Measurements from ENCODE around the gene TBPL2.
"Not testable (repeated sequence)": the region's sequence is repeated elsewhere in the genome, so short reads cannot be mapped to it uniquely, and the experiment has no call there.

TBPL2 gene

DNA sequence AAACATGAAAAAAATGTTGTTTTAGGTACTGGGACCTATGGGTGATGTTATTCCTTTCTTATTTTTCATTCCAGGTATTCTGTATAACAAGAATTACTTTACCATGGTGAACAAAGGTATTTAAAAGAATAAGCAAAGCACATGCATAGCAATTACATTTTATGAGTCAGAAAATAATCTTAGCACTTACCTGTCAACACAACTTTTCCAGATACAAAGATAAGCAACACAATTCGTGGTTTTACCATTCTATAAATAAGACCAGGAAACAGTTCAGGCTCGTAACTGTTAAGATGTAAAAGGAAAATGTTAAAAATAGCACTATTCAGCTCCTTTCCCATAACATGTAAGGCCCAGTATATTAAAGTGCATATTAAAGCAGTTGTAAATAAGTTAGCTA is 16.4 kb downstream of the TBPL2 start:
- Histone ChIP-seq H3K4me3 (no peak overlapping the region), H3K27ac (no peak overlapping the region)
- TF ChIP-seq, protein P1, sequence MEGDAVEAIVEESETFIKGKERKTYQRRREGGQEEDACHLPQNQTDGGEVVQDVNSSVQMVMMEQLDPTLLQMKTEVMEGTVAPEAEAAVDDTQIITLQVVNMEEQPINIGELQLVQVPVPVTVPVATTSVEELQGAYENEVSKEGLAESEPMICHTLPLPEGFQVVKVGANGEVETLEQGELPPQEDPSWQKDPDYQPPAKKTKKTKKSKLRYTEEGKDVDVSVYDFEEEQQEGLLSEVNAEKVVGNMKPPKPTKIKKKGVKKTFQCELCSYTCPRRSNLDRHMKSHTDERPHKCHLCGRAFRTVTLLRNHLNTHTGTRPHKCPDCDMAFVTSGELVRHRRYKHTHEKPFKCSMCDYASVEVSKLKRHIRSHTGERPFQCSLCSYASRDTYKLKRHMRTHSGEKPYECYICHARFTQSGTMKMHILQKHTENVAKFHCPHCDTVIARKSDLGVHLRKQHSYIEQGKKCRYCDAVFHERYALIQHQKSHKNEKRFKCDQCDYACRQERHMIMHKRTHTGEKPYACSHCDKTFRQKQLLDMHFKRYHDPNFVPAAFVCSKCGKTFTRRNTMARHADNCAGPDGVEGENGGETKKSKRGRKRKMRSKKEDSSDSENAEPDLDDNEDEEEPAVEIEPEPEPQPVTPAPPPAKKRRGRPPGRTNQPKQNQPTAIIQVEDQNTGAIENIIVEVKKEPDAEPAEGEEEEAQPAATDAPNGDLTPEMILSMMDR (IDR thresholded peaks at IDR 0.05), result no peak
- no peak for DNase-seq (ENCODE audit: low spot score)

DNA sequence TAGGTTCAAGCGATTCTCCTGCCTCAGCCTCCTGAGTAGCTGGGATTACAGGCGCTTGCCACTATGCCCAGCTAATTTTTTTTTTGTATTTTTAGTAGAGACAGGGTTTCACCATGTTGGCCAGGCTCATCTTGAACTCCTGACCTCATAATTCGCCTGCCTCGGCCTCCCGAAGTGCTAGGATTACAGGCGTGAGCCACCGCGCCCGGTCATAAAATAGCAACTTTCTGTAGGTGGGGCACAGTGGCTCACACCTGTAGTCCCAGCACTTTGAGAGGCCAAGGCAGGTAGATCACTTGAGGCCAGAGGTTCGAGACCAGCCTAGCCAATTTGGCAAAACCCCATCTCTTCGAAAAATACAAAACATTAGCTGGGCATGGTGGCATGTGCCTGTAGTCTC is 18.1 kb downstream of the TBPL2 start:
- not testable (repeated sequence) for DNase-seq (ENCODE audit: low spot score); H3K27ac ChIP-seq; H3K4me3 ChIP-seq

DNA sequence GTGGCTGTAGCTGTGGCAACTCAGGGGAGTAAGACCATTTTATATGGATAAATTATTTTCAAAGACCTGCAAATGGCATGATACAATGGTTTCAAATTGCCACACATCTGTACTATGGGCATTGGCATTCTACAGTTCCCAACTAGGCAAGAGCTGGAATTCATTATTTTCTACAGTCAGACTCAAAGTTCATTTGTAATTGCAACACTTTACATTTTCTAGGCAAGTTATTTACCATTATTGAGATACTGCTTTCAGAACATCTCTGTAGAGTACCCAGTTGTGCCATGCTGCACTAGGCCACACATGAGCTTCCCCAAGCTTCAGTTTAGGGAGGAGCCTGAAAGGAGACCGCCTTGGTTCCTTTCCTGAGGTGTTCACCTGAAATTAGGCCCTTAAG is 20.8 kb downstream of the TBPL2 start:
- no peak for DNase-seq (ENCODE audit: low spot score)
- no peak overlapping the region for H3K27ac ChIP-seq
- TF ChIP-seq, protein P1 (IDR thresholded peaks at IDR 0.05), result no peak
- H3K4me3 ChIP-seq, result no peak overlapping the region

DNA sequence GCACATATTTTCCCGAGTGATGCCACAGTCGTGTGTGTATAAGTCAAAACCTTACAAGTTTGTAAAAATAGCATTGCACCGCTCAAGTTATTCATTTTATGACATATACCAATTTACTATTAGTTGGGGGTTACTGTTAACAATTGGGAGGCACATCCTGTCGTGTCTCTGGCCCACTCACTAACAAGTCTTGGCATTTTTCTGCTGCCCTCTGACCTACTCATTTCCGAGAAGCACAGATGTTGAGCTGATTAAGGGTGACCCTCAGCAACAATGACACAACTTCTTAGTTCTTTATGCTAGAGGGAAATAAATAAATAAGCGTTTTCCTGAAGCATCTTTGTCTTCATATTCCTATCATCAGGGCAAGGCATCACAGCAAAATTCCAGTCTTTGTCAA is 22.0 kb downstream of the TBPL2 start:
- no peak overlapping the region for H3K4me3 ChIP-seq
- no peak for DNase-seq (ENCODE audit: low spot score)
- H3K27ac ChIP-seq, result no peak overlapping the region
- TF ChIP-seq, protein P1 (IDR thresholded peaks at IDR 0.05), result no peak

DNA sequence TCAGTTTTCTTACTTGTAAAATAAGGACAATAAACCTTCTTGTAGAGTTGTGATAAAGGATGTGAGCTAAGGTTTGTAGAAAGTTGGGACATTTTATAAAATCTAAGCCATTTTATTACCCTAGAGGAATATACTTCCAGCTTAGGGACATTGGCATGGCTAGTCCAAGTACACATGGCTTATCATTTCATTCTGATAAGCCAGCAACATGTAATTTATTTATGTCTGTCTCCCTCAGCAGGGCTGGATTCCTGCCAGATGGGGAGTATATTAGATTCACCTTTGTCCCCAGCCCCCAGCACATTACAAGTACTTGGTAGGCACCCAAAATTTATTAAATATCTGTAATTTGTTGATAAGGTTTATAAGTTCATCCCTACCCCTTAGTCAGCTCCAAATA is 22.5 kb downstream of the TBPL2 start:
- TF ChIP-seq, protein P1 (IDR thresholded peaks at IDR 0.05), result no peak
- DNase-seq (ENCODE audit: low spot score), result no peak
- no peak overlapping the region for H3K27ac ChIP-seq
- no peak overlapping the region for H3K4me3 ChIP-seq

DNA sequence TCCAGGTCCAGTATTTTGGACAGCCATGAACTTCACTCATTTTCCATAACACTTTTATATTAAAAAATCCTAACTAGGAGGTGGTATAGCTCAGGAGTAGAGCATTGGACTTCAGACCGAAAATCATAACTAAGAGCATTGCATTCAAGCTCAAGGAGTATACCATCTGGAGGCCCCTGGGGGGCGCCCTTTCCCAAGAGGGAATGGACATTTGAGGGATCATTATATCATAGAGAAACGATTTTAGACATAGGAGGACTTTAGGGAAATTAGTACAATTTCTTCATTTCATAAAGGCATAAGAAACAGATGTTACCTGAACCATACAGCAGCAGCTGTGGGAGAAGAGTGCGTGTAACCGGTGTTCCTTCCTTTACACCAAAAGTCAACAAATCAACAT is 23.6 kb downstream of the TBPL2 start:
- Histone ChIP-seq H3K27ac (no peak overlapping the region), H3K4me3 (no peak overlapping the region)
- TF ChIP-seq, protein P1 (IDR thresholded peaks at IDR 0.05), result no peak
- DNase-seq (ENCODE audit: low spot score), result no peak

DNA sequence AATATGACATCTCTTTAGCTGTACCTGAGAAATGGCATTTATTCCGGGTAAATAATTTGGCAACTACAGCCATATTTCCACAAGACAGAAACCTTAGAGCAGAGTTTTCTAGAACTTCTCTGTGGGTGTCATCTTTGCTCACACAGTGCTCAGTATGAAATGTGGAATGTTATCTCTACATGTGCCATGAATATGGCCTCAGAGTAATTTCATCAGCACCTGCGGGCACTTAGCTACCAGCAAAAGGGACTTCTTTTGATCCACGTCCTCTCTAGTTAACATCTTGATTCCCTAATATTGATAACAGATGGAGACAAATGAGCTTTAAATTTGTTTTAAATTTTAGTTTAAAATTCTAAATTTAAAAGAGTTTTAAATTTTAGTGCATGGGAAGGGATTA is 25.9 kb downstream of the TBPL2 start:
- H3K4me3 ChIP-seq, result no peak overlapping the region
- no peak for DNase-seq (ENCODE audit: low spot score)
- TF ChIP-seq, protein P1 (IDR thresholded peaks at IDR 0.05), result no peak
- H3K27ac ChIP-seq, result no peak overlapping the region

DNA sequence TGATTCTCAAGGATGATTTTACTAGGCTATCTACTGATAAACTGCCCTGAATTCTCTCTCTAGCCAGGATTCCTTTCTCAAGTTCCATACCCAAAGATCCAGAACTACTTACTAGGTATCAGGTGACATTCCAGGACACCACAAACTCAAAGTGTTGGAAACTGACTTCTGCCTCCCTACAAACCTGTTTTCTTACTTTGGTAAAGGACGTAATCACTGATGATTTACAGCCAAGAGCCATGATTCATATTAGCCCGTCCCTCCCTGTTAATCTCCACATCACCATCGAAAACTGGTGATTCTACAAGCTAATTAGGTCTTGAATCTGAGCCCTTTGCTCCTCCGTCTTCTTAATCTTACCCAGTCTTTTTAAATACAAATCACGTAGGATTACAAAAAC is 27.7 kb downstream of the TBPL2 start:
- no peak for DNase-seq (ENCODE audit: low spot score)
- TF ChIP-seq, protein P1 (IDR thresholded peaks at IDR 0.05), result no peak
- Histone ChIP-seq H3K27ac (no peak overlapping the region), H3K4me3 (no peak overlapping the region)

Data from coronary artery (tissue), 2 donors.